ENCODE data around the gene TEX13D. TPM values are rescaled to one million over a fixed set of nuclear protein-coding genes. Genes with fewer than 3 reads are reported as not detected.
"Not testable (repeated sequence)": the region's sequence is repeated elsewhere in the genome, so short reads cannot be mapped to it uniquely, and the experiment has no call there.

The TEX13D gene
- not detected for total RNA-seq

- no peak for DNase-seq
- H3K9me3 ChIP-seq, result no peaks in the 10 kb centered on the region
- no peaks in the 10 kb centered on the region for H3K36me3 ChIP-seq
- H3K4me1 ChIP-seq, result no peaks in the 10 kb centered on the region
- no peaks in the 10 kb centered on the region for H3K27me3 ChIP-seq
- H3K4me3 ChIP-seq (replicated peaks in 1 of 3), result no peak within 1 kb of the TSS
- intact Hi-C loops (cut with DNase I), result no loop called here
- WGBS, 2 donors, result 92 to 96% methylated on average over 15 to 29 of the region's 57 CpGs
- no peak for TF ChIP-seq POLR2A (IDR thresholded peaks at IDR 0.05)
- TF ChIP-seq CTCF (IDR thresholded peaks at IDR 0.05), result no peak
- H3K27ac ChIP-seq, result no peak within 1 kb of the TSS
Measured at GRCh38 chrX:124332481-124333424, at the start of gene TEX13D. TSS of gene TEX13D (plus strand) at chrX:124332660. CDS start at chrX:124332918, 258 bp downstream.

- H3K27ac ChIP-seq, result no peak overlapping the region
- intact Hi-C loops (cut with DNase I), result no loop called here
- DNase-seq, result no peak
- H3K9me3 ChIP-seq, result no peaks in the 10 kb centered on the region
- TF ChIP-seq POLR2A (IDR thresholded peaks at IDR 0.05) (no peak), CTCF (IDR thresholded peaks at IDR 0.05) (no peak)
- no peak overlapping the region for H3K4me3 ChIP-seq (replicated peaks in 1 of 3)
- WGBS, 2 donors, result 63 to 65% methylated on average over 4 of the region's 4 CpGs
- no peaks in the 10 kb centered on the region for H3K36me3 ChIP-seq
- no peaks in the 10 kb centered on the region for H3K27me3 ChIP-seq
- no peaks in the 10 kb centered on the region for H3K4me1 ChIP-seq
Measured at GRCh38 chrX:124289443-124289842, 43.0 kb upstream of the TEX13D start.

- no peak overlapping the region for H3K4me3 ChIP-seq (replicated peaks in 1 of 3)
- no peaks in the 10 kb centered on the region for H3K36me3 ChIP-seq
- TF ChIP-seq POLR2A (IDR thresholded peaks at IDR 0.05) (no peak), CTCF (IDR thresholded peaks at IDR 0.05) (no peak)
- H3K9me3 ChIP-seq, result no peaks in the 10 kb centered on the region
- no peak overlapping the region for H3K27ac ChIP-seq
- no peak for DNase-seq
- intact Hi-C loops (cut with DNase I), result no loop called here
- no peaks in the 10 kb centered on the region for H3K4me1 ChIP-seq
- no peaks in the 10 kb centered on the region for H3K27me3 ChIP-seq
Measured at GRCh38 chrX:124293810-124294209, 38.6 kb upstream of the TEX13D start.

GRCh38 chrX:124299323-124299722 is 33.1 kb upstream of the TEX13D start:
- H3K36me3 ChIP-seq; intact Hi-C loops (cut with DNase I); H3K27ac ChIP-seq; H3K27me3 ChIP-seq; H3K4me1 ChIP-seq; DNase-seq; H3K9me3 ChIP-seq; H3K4me3 ChIP-seq (replicated peaks in 1 of 3): not testable (repeated sequence)
- 96 to 98% methylated on average over 4 of the region's 4 CpGs for WGBS, 2 donors

- no peaks in the 10 kb centered on the region for H3K4me1 ChIP-seq
- H3K9me3 ChIP-seq, result no peaks in the 10 kb centered on the region
- H3K27me3 ChIP-seq, result no peaks in the 10 kb centered on the region
- WGBS, 2 donors, result 83 to 88% methylated on average over 4 of the region's 4 CpGs
- no peak for DNase-seq
- H3K4me3 ChIP-seq (replicated peaks in 1 of 3), result no peak overlapping the region
- TF ChIP-seq CTCF (IDR thresholded peaks at IDR 0.05) (no peak), POLR2A (IDR thresholded peaks at IDR 0.05) (no peak)
- no peak overlapping the region for H3K27ac ChIP-seq
- H3K36me3 ChIP-seq, result no peaks in the 10 kb centered on the region
- intact Hi-C loops (cut with DNase I), result no loop called here
Measured at GRCh38 chrX:124300405-124300804, 32.1 kb upstream of the TEX13D start.

All from thyroid gland (tissue), 4 donors.